KMS-11 (cell line): ENCODE results near the gene EXOC4.

ENCODE experiments used
- H2AFZ ChIP-seq: fragments of 200-600 bp; sonication (generic); 2 replicates; pipeline ENCODE4 v1.6.1; 2016; ENCODE audit warnings: antibody characterized with exemption, mixed run types, low read depth
- H3K27ac ChIP-seq: fragments of 200-600 bp; sonication (generic); 2 replicates; pipeline ENCODE4 v1.6.1; 2016; ENCODE audit warnings: mild to moderate bottlenecking, mixed run types
- H3K27me3 ChIP-seq: fragments of 200-600 bp; sonication (generic); 2 replicates; pipeline ENCODE4 v1.6.1; 2017; ENCODE audit warnings: mild to moderate bottlenecking, low read depth, mixed run types, moderate library complexity; ENCODE audit not compliant: insufficient read depth
- H3K36me3 ChIP-seq: fragments of 200-600 bp; sonication (generic); 2 replicates; pipeline ENCODE4 v1.6.1; 2017; ENCODE audit warnings: mild to moderate bottlenecking, mixed run types; ENCODE audit not compliant: insufficient read depth
- H3K4me1 ChIP-seq: fragments of 200-600 bp; sonication (generic); 2 replicates; pipeline ENCODE4 v1.6.1; 2016; ENCODE audit warnings: mild to moderate bottlenecking, low read depth, mixed run types; ENCODE audit not compliant: poor library complexity, severe bottlenecking
- H3K4me2 ChIP-seq: fragments of 200-600 bp; sonication (generic); 2 replicates; pipeline ENCODE4 v1.7.0; 2016; ENCODE audit warnings: mild to moderate bottlenecking, mixed run types
- H3K4me3 ChIP-seq: fragments of 200-600 bp; sonication (generic); IDR thresholded peaks from 2 replicates; pipeline ENCODE4 v1.6.1; 2017; ENCODE audit warnings: low read depth, low read length, mixed read lengths; ENCODE audit not compliant: insufficient read depth
- H3K79me2 ChIP-seq: fragments of 200-600 bp; sonication (generic); 2 replicates; pipeline ENCODE4 v1.6.1; 2016; ENCODE audit warnings: low read depth, mixed run types; ENCODE audit not compliant: insufficient read depth
- H3K9ac ChIP-seq: fragments of 200-600 bp; sonication (generic); 2 replicates; pipeline ENCODE4 v1.6.1; 2016; ENCODE audit warnings: mild to moderate bottlenecking, mixed run types
- H4K20me1 ChIP-seq: fragments of 200-600 bp; sonication (generic); 2 replicates; pipeline ENCODE4 v1.6.1; 2016; ENCODE audit warnings: mild to moderate bottlenecking, mixed run types; ENCODE audit not compliant: insufficient read depth
- CTCF ChIP-seq: fragments of 200-600 bp; sonication (generic); conservative IDR thresholded peaks from 2 replicates; pipeline ENCODE4 v1.6.1; 2017; ENCODE audit warnings: low read depth, mild to moderate bottlenecking, antibody characterized with exemption, low read length, moderate library complexity, mixed read lengths

The EXOC4 gene

GRCh38 chr7:133973710-133974109 is 720.8 kb downstream of the EXOC4 start:
- no peaks in the 10 kb centered on the region for H3K4me1 ChIP-seq
- H3K9ac ChIP-seq: no peak overlapping the region
- H3K27ac ChIP-seq: no peak overlapping the region
- H3K79me2 ChIP-seq: no peaks in the 10 kb centered on the region
- TF ChIP-seq CTCF: no peak
- H3K4me3 ChIP-seq: no peak overlapping the region
- H3K4me2 ChIP-seq: no peak overlapping the region
- no peaks in the 10 kb centered on the region for H3K27me3 ChIP-seq
- no peaks in the 10 kb centered on the region for H4K20me1 ChIP-seq
- no peak overlapping the region for H2AFZ ChIP-seq
- no peaks in the 10 kb centered on the region for H3K36me3 ChIP-seq

GRCh38 chr7:133975130-133975529 is 722.3 kb downstream of the EXOC4 start:
- no peaks in the 10 kb centered on the region for H3K79me2 ChIP-seq
- no peaks in the 10 kb centered on the region for H3K4me1 ChIP-seq
- no peak overlapping the region for H3K4me2 ChIP-seq
- H3K27ac ChIP-seq: no peak overlapping the region
- no peaks in the 10 kb centered on the region for H3K27me3 ChIP-seq
- no peak for TF ChIP-seq CTCF
- H3K36me3 ChIP-seq: no peaks in the 10 kb centered on the region
- H3K9ac ChIP-seq: no peak overlapping the region
- no peak overlapping the region for H3K4me3 ChIP-seq
- no peak overlapping the region for H2AFZ ChIP-seq
- H4K20me1 ChIP-seq: no peaks in the 10 kb centered on the region

GRCh38 chr7:133976140-133976539 is 723.3 kb downstream of the EXOC4 start:
- no peak overlapping the region for H3K9ac ChIP-seq
- H2AFZ ChIP-seq: no peak overlapping the region
- H3K4me1 ChIP-seq: no peaks in the 10 kb centered on the region
- no peak overlapping the region for H3K4me2 ChIP-seq
- H3K4me3 ChIP-seq: no peak overlapping the region
- no peaks in the 10 kb centered on the region for H3K79me2 ChIP-seq
- TF ChIP-seq CTCF: no peak
- no peaks in the 10 kb centered on the region for H3K27me3 ChIP-seq
- H3K27ac ChIP-seq: no peak overlapping the region
- H3K36me3 ChIP-seq: no peaks in the 10 kb centered on the region
- no peaks in the 10 kb centered on the region for H4K20me1 ChIP-seq

- no peaks in the 10 kb centered on the region for H3K36me3 ChIP-seq
- H3K79me2 ChIP-seq: no peaks in the 10 kb centered on the region
- no peak overlapping the region for H3K4me3 ChIP-seq
- no peaks in the 10 kb centered on the region for H4K20me1 ChIP-seq
- H3K4me2 ChIP-seq: no peak overlapping the region
- H3K27me3 ChIP-seq: no peaks in the 10 kb centered on the region
- H3K9ac ChIP-seq: no peak overlapping the region
- H2AFZ ChIP-seq: no peak overlapping the region
- no peak overlapping the region for H3K27ac ChIP-seq
- TF ChIP-seq CTCF: no peak
- no peaks in the 10 kb centered on the region for H3K4me1 ChIP-seq
Observed at GRCh38 chr7:133977409-133978274, 724.8 kb downstream of the EXOC4 start.
